K562 (cell line): ENCODE data around the gene CERS6. TPM values are rescaled to one million over a fixed set of nuclear protein-coding genes. Genes with fewer than 3 reads are reported as not detected.

Experiments used
- ELK1 ChIP-seq: sonication (generic); formaldehyde crosslinking; IDR thresholded peaks from 2 replicates; pipeline ENCODE4 v1.8.1; 2022; ENCODE audit warnings: missing genetic modification reagents
- NFIX ChIP-seq: fragments of 250-450 bp; sonication (Bioruptor Pico); IDR thresholded peaks from 2 replicates; pipeline ENCODE4 v1.4.0; 2020; ENCODE audit warnings: low read depth, mild to moderate bottlenecking, moderate library complexity
- PHB ChIP-seq: fragments of 250-450 bp; sonication (Bioruptor Pico); IDR thresholded peaks from 2 replicates; pipeline ENCODE4 v1.5.0; 2021
- PHF8 ChIP-seq: fragments of 200-600 bp; sonication (generic); IDR thresholded peaks from 2 replicates; pipeline ENCODE4 v1.6.1; 2012; ENCODE audit warnings: mixed run types, mild to moderate bottlenecking, inconsistent platforms, low read length, moderate library complexity, borderline replicate concordance
- REST ChIP-seq, 2 experiments: fragments of 450-650 bp; formaldehyde crosslinking in 1 of 2; IDR thresholded peaks; 2 replicates each; pipeline versions ENCODE4 v1.4.0 to v1.6.1; 2014 to 2020; ENCODE audit warnings: mild to moderate bottlenecking in 2 of 2, borderline replicate concordance in 1 of 2, low read depth in 1 of 2
- TAF1 ChIP-seq: IDR thresholded peaks from 2 replicates; pipeline ENCODE4 v1.6.1; 2011; ENCODE audit warnings: mild to moderate bottlenecking, low read length, moderate library complexity; ENCODE audit not compliant: insufficient read depth, control insufficient read depth, severe bottlenecking; ENCODE audit errors: extremely low read depth
- ZBTB34 ChIP-seq: fragments of 250-450 bp; sonication (Bioruptor Pico); IDR thresholded peaks from 2 replicates; pipeline ENCODE4 v1.8.0; 2021; ENCODE audit warnings: mild to moderate bottlenecking, moderate library complexity
- ZNF239 ChIP-seq: fragments of 250-450 bp; sonication (Bioruptor Pico); IDR thresholded peaks from 2 replicates; pipeline ENCODE4 v1.4.0; 2020; ENCODE audit warnings: mild to moderate bottlenecking
- ZNF274 ChIP-seq: IDR thresholded peaks from 2 replicates; pipeline ENCODE4 v1.6.1; 2011; ENCODE audit warnings: low read depth, mild to moderate bottlenecking, low read length, moderate library complexity, borderline replicate concordance
- ZNF436 ChIP-seq: fragments of 250-450, 450-650 bp; sonication (Bioruptor Pico); formaldehyde crosslinking; IDR thresholded peaks from 2 replicates; pipeline ENCODE4 v1.7.0; 2020; ENCODE audit warnings: mild to moderate bottlenecking
- polyA plus RNA-seq, 8 experiments: library from polyadenylated mRNA; depleted of rRNA in 4 of 8; stranded (reverse) in 5 of 8; unstranded in 3 of 8; fragments of >200 nt; fragmentation: Nextera tagmentation in 2 of 8; fragmentation: Illumina TruSeq in 1 of 8; extraction: Ambion mirVana in 2 of 8; extraction: Trizol in 1 of 8; gene quantifications; 2 replicates each; pipeline versions ENCODE4 v1.2.1 to v1.2.3, GENCODE V29; 2011 to 2014; ENCODE audit warnings: inconsistent platforms in 1 of 8, missing spikeins in 1 of 8
- total RNA-seq, 7 experiments: library from RNA; depleted of rRNA in 6 of 7; stranded (reverse); fragments of >200 nt in 6 of 7; fragmentation: Illumina TruSeq in 2 of 7; extraction: Trizol in 2 of 7; gene quantifications; 2 replicates each; pipeline versions ENCODE4 v1.2.1 to v1.2.3, GENCODE V29; 2011 to 2021; ENCODE audit warnings: low replicate concordance in 1 of 7
- TF ChIP-seq, protein P1 (sequence below): IDR thresholded peaks from 2 replicates; pipeline ENCODE4 v1.6.1; 2016; ENCODE audit warnings: missing genetic modification characterization, missing compliant biosample characterization

The CERS6 gene
- total and polyA plus RNA-seq, 9 of the 15 experiments (the other 6 are each of a cell fraction or from before 2014, with no cell fraction given): 1.6 to 13.6 (median 11.4) TPM

DNA sequence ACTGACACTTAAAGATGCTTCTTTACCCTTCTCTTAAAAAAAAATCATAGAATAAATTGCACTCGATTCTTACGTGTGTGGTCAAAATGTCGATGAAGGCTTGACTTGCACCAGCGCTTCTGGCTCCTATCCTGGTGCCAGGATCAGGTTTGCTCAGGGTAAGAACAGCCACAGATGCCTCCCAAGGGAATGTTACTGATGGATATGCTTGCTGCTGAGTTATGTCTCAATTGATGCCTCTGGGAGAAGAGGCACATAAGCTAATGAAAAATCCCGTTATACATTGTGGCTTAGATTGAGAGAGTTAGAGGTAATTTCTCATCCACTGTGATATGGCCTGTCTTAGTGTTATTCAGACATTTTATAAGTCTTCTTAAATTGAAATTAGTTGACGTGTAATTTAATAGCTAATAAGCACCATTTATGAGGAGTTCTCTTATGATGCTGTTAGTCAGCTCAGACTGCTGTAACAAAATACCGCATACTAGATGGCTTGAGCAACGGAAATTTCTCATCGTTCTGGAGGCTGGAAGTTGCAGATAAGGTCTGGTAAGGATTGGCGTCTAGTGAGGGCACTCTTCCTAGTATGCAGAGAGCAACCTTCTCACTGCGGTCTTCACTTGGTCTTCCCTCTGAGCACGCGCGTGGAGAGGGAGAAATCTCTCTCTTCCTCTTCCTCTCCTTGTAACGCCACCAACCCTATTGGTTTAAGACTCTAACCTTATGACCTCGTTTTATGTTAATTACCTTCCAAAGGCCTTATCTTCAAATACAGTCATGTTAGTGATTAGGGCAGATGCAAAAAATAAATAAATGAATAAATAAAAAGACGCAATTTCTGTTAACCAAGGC lies 229.8 kb downstream of the CERS6 start (continued):
- no peak for TF ChIP-seq ZBTB34
- no peak for TF ChIP-seq PHB
- TF ChIP-seq ZNF239 (CRISPR knock-in tag): no peak
- TF ChIP-seq, protein P1, sequence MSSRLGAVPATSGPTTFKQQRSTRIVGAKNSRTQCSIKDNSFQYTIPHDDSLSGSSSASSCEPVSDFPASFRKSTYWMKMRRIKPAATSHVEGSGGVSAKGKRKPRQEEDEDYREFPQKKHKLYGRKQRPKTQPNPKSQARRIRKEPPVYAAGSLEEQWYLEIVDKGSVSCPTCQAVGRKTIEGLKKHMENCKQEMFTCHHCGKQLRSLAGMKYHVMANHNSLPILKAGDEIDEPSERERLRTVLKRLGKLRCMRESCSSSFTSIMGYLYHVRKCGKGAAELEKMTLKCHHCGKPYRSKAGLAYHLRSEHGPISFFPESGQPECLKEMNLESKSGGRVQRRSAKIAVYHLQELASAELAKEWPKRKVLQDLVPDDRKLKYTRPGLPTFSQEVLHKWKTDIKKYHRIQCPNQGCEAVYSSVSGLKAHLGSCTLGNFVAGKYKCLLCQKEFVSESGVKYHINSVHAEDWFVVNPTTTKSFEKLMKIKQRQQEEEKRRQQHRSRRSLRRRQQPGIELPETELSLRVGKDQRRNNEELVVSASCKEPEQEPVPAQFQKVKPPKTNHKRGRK (tag): no peak
- no peak for TF ChIP-seq PHF8
- no peak for TF ChIP-seq TAF1
- no peak for TF ChIP-seq ZNF436
- no peak for TF ChIP-seq ELK1 (CRISPR knock-in tag)
- TF ChIP-seq NFIX (CRISPR knock-in tag): no peak
- TF ChIP-seq REST (IDR thresholded peaks at IDR 0.05; ENCODE audit: borderline replicate concordance): peak; percentile 28; the same call in 1 of the 2 replicates
- TF ChIP-seq REST (CRISPR knock-in tag; IDR thresholded peaks at IDR 0.05; ENCODE audit: low read depth): no peak
- no peak for TF ChIP-seq ZNF274
